ENCODE data around the gene GH1.

GH1 gene

DNA sequence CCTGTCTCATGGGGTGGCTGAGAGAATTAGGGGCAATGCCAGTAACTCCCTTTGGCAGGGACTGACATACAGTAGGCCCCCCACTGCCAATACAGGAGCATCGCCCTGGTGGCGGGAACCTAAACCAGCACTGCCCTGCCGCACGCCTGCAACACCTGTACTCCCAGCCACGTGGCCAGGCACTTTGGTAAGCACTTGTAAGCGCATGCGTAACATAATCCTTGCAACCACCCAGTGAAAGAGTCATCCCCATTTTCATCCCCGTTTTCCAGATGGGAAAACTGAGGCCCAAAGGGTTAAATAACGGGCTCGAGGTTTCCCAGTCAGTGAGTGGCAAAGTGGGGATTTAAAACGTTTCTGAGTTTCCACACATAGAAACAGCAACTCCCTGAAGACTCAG lies 36.6 kb upstream of the GH1 start:
- no peaks in the 10 kb centered on the region for H3K79me2 ChIP-seq (ENCODE audit: insufficient read depth, low read length)
- no peaks in the 10 kb centered on the region for H3K9me2 ChIP-seq (ENCODE audit: low read depth, low read length)
- peak overlapping the region; percentile 60; the same call in 1 of the 2 replicates for H3K4me2 ChIP-seq (ENCODE audit: low read length)
- peak overlapping the region; percentile 97 for H3K27ac ChIP-seq (ENCODE audit: low read depth, low read length, poor library complexity, severe bottlenecking)
- H3K9me3 ChIP-seq (ENCODE audit: low read length): no peaks in the 10 kb centered on the region
- H3K27me3 ChIP-seq (ENCODE audit: insufficient read depth, low read length): no peaks in the 10 kb centered on the region
- no peak overlapping the region for H3K4me3 ChIP-seq (ENCODE audit: low read depth, low read length, poor library complexity, severe bottlenecking)
- no peak overlapping the region for H2AFZ ChIP-seq (ENCODE audit: low read length)
- TF ChIP-seq, protein P1, sequence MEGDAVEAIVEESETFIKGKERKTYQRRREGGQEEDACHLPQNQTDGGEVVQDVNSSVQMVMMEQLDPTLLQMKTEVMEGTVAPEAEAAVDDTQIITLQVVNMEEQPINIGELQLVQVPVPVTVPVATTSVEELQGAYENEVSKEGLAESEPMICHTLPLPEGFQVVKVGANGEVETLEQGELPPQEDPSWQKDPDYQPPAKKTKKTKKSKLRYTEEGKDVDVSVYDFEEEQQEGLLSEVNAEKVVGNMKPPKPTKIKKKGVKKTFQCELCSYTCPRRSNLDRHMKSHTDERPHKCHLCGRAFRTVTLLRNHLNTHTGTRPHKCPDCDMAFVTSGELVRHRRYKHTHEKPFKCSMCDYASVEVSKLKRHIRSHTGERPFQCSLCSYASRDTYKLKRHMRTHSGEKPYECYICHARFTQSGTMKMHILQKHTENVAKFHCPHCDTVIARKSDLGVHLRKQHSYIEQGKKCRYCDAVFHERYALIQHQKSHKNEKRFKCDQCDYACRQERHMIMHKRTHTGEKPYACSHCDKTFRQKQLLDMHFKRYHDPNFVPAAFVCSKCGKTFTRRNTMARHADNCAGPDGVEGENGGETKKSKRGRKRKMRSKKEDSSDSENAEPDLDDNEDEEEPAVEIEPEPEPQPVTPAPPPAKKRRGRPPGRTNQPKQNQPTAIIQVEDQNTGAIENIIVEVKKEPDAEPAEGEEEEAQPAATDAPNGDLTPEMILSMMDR (IDR thresholded peaks at IDR 0.05; ENCODE audit: low read length): no peak
- TF ChIP-seq EZH2 (IDR thresholded peaks at IDR 0.05; ENCODE audit: borderline replicate concordance, low read length): no peak
- no peaks in the 10 kb centered on the region for H3K36me3 ChIP-seq (ENCODE audit: insufficient read depth, low read length)
- H3K4me1 ChIP-seq (ENCODE audit: insufficient read depth, low read length, severe bottlenecking): peaks cover 39% of the 10 kb centered on the region
- H3K9ac ChIP-seq (ENCODE audit: low read length): peak overlapping the region; percentile 61; the same call in 1 of the 2 replicates
- no peaks in the 10 kb centered on the region for H4K20me1 ChIP-seq (ENCODE audit: insufficient read depth, low read length)
- H3F3A ChIP-seq (ENCODE audit: insufficient read depth, low read length): no peaks in the 10 kb centered on the region

DNA sequence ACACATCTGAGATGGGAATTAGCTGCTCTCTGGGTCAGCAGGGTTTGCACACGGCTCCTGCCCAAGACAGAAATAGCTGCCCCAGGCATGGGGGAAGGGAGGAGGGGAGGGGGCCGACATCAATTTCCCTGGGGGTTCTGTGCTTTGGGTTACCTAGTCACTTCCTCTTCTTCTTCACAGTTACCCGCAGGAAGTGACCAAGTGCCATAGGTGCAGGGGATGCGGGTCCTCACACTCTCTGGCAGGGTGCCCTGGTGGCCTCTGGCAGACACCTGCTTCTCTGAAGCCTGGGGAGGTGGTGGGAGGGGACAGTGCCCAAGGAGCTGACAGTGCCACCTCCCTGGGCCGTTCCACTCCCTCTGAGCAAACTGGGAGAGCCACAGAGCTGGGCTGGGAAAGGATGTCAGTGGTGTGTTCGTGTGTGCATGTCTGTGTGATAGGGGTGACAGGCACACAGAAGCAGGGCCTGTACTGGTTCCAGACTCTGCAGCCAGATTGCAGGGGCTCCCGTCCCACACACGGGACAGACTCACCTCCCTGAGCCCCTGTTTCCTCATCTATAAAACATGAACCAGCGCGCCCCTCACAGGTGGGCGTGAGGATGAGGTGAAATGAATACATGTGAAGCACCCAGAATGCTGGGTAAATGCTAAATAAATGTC lies 35.9 kb upstream of the GH1 start:
- TF ChIP-seq, protein P1 (IDR thresholded peaks at IDR 0.05; ENCODE audit: low read length): peak; percentile 44; the same call in 1 of the 2 replicates
- TF ChIP-seq EZH2 (IDR thresholded peaks at IDR 0.05; ENCODE audit: borderline replicate concordance, low read length): no peak
- Histone ChIP-seq H3K27me3 (ENCODE audit: insufficient read depth, low read length) (no peaks in the 10 kb centered on the region), H3K9me3 (ENCODE audit: low read length) (no peaks in the 10 kb centered on the region), H3K9me2 (ENCODE audit: low read depth, low read length) (no peaks in the 10 kb centered on the region), H3K79me2 (ENCODE audit: insufficient read depth, low read length) (no peaks in the 10 kb centered on the region), H3K27ac (ENCODE audit: low read depth, low read length, poor library complexity, severe bottlenecking) (peak overlapping the region; percentile 97), H3K36me3 (ENCODE audit: insufficient read depth, low read length) (no peaks in the 10 kb centered on the region), H4K20me1 (ENCODE audit: insufficient read depth, low read length) (no peaks in the 10 kb centered on the region), H3K4me3 (ENCODE audit: low read depth, low read length, poor library complexity, severe bottlenecking) (peak overlapping the region; percentile 28), H3K4me2 (ENCODE audit: low read length) (peak overlapping the region; percentile 60), H2AFZ (ENCODE audit: low read length) (no peak overlapping the region), H3F3A (ENCODE audit: insufficient read depth, low read length) (no peaks in the 10 kb centered on the region), H3K9ac (ENCODE audit: low read length) (peak overlapping the region; percentile 61), H3K4me1 (ENCODE audit: insufficient read depth, low read length, severe bottlenecking) (peaks cover 43% of the 10 kb centered on the region)

DNA sequence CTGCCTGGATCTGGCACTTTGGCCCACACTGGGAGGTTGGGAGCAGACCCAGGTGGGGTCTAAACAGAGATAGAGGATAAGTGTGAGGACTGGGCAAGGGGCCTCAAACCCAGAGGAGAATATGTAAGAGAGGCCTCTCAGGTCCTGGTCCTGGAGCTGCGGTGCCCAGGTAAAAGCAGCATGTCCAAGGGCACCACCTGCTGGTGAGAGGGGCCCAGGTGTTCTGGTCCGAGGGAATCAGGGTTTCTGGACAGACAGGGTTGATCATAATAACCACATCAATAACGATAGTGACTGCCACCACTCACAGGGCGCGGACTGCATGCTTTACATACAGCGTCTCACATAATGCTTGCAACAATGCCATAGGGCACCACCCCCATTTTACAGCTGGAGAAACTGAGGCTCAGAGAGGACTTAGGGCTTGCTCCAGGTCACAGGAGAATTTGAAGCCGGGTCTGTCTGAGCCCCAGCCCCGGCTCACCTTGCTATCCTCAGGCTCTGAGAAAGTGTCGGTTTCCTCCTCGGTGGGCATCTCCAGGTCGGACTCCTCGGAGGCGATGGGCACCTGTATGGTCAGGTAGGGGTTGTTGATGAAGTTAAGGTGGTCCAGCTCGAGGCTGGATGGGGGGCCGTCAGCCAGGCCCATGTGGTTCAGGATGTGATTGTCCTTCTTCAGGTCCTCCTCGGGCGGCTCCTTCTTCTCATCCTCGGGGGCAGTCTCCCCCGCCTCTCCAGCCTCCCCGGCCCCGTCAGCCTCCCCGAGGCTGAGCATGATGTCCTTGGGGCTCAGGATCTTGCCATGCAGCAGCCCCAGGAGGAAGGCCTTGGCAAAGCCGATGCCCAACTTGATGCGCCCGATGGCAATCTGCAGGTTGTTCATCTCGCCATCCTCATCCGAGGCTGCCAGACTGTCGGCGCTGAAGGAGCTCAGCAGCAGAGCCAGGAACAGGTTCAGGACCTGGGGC lies 32.6 kb upstream of the GH1 start:
- H2AFZ ChIP-seq (ENCODE audit: low read length): no peak overlapping the region
- no peak overlapping the region; the same call in 1 of the 2 replicates for H3K9ac ChIP-seq (ENCODE audit: low read length)
- TF ChIP-seq, protein P1 (IDR thresholded peaks at IDR 0.05; ENCODE audit: low read length): peak; percentile 91
- no peak for TF ChIP-seq EZH2 (IDR thresholded peaks at IDR 0.05; ENCODE audit: borderline replicate concordance, low read length)
- H3K4me2 ChIP-seq (ENCODE audit: low read length): no peak overlapping the region; the same call in 1 of the 2 replicates
- H3K27me3 ChIP-seq (ENCODE audit: insufficient read depth, low read length): no peaks in the 10 kb centered on the region
- H3K79me2 ChIP-seq (ENCODE audit: insufficient read depth, low read length): no peaks in the 10 kb centered on the region
- H4K20me1 ChIP-seq (ENCODE audit: insufficient read depth, low read length): no peaks in the 10 kb centered on the region
- no peaks in the 10 kb centered on the region for H3K36me3 ChIP-seq (ENCODE audit: insufficient read depth, low read length)
- H3F3A ChIP-seq (ENCODE audit: insufficient read depth, low read length): no peaks in the 10 kb centered on the region
- H3K27ac ChIP-seq (ENCODE audit: low read depth, low read length, poor library complexity, severe bottlenecking): no peak overlapping the region
- H3K9me2 ChIP-seq (ENCODE audit: low read depth, low read length): no peaks in the 10 kb centered on the region
- no peak overlapping the region for H3K4me3 ChIP-seq (ENCODE audit: low read depth, low read length, poor library complexity, severe bottlenecking)
- H3K9me3 ChIP-seq (ENCODE audit: low read length): no peaks in the 10 kb centered on the region
- H3K4me1 ChIP-seq (ENCODE audit: insufficient read depth, low read length, severe bottlenecking): peaks cover 58% of the 10 kb centered on the region

Data from OCI-LY1 (cell line).